Sciatic nerve (tissue), 2 donors: ENCODE measurements around the gene ULK1. TPM values are rescaled to one million over a fixed set of nuclear protein-coding genes. Genes with fewer than 3 reads are reported as not detected.

Source experiments
- ATAC-seq: fragments of 200-7000 bp; cut with Tn5 transposase; one replicate; pipeline ENCODE4 v1.9.1; 2020; ENCODE audit warnings: mild to moderate bottlenecking, moderate library complexity
- DNase-seq: peaks from one replicate; pipeline ENCODE4 v3.0.0-alpha.2; 2020; ENCODE audit warnings: low spot score
- intact Hi-C: fragments of 100-400 bp; cut with DNase I; formaldehyde crosslinking; loops from one replicate; pipeline ENCODE4 v1.14.2; 2022
- total RNA-seq: library from RNA; stranded (reverse); fragmentation: NEBNext Ultra II Directional; extraction: Animal tissue kit (Norgen Biotek cat#: 25700); gene quantifications from one replicate; pipeline ENCODE4 v1.2.1, GENCODE V29; 2021
- donor health status: DM: no; HTN: no; CAD: no.
- donor health status: DM: no; HTN: no; CAD: no.

ULK1 gene
- total RNA-seq, 1 donor from 2014 or later = 40.6 TPM

- intact Hi-C loops = no loop called here
- ATAC-seq = no peak
- no peak for DNase-seq
Observed at GRCh38 chr12:131914179-131914702, 19.8 kb downstream of the ULK1 start.

GRCh38 chr12:131915000-131915689, 20.7 kb downstream of the ULK1 start:
- ATAC-seq = no peak
- intact Hi-C loops = no loop called here
- no peak for DNase-seq

- ATAC-seq (no peak), DNase-seq (no peak)
- intact Hi-C loops = no loop called here
Observed at GRCh38 chr12:131915823-131916222, 21.4 kb downstream of the ULK1 start.

GRCh38 chr12:131916306-131917138, 22.1 kb downstream of the ULK1 start:
- intact Hi-C loops = no loop called here
- DNase-seq (peak; percentile 65), ATAC-seq (no peak)

GRCh38 chr12:131917139-131917710, 22.8 kb downstream of the ULK1 start:
- intact Hi-C loops = no loop called here
- DNase-seq (no peak), ATAC-seq (no peak)

GRCh38 chr12:131917711-131918306, 23.4 kb downstream of the ULK1 start:
- intact Hi-C loops = no loop called here
- ATAC-seq = no peak
- no peak for DNase-seq

- ATAC-seq (peak; percentile 33), DNase-seq (no peak)
- intact Hi-C loops = no loop called here
Observed at GRCh38 chr12:131918311-131919050, 24.1 kb downstream of the ULK1 start.

- DNase-seq = no peak
- no peak for ATAC-seq
- intact Hi-C loops = no loop called here
Observed at GRCh38 chr12:131919051-131919347, 24.6 kb downstream of the ULK1 start.

GRCh38 chr12:131919366-131920156, 25.1 kb downstream of the ULK1 start:
- DNase-seq = no peak
- ATAC-seq = peak; percentile 3
- intact Hi-C loops = no loop called here

GRCh38 chr12:131920157-131920508, 25.7 kb downstream of the ULK1 start:
- DNase-seq = no peak
- intact Hi-C loops = no loop called here
- ATAC-seq = no peak

- intact Hi-C loops = no loop called here
- ATAC-seq (peak; percentile 2), DNase-seq (no peak)
Observed at GRCh38 chr12:131920902-131921840, 26.7 kb downstream of the ULK1 start.

- intact Hi-C loops = no loop called here
- DNase-seq = no peak
- ATAC-seq = peak; percentile 6
Observed at GRCh38 chr12:131921866-131922769, 27.7 kb downstream of the ULK1 start.

- ATAC-seq = no peak
- intact Hi-C loops = no loop called here
- no peak for DNase-seq
Observed at GRCh38 chr12:131922772-131923171, 28.4 kb downstream of the ULK1 start.

- intact Hi-C loops = no loop called here
- ATAC-seq = no peak
- DNase-seq = no peak
Observed at GRCh38 chr12:131923260-131923659, 28.8 kb downstream of the ULK1 start.

GRCh38 chr12:131927110-131928079, 33.0 kb downstream of the ULK1 start:
- DNase-seq = no peak
- ATAC-seq = no peak
- intact Hi-C loops = loop anchor here (1.0 kb wide), 1 partner anchor 23 kb away; no protein-coding TSS in a partner anchor
